Duodenal mucosa (tissue), 2 donors: Measurements from ENCODE around the gene MKX.
A peak's percentile ranks its signal among the peaks of the same experiment; 100 is the strongest.

Experiments
- H3K27ac ChIP-seq: one replicate; pipeline ENCODE4 v1.7.0; 2013; ENCODE audit warnings: low read depth, low read length
- H3K27me3 ChIP-seq, 2 donors: one replicate each; pipeline ENCODE4 v1.7.0; 2013; ENCODE audit warnings: low read length in 2 of 2, control low read depth in 1 of 2; ENCODE audit not compliant: insufficient read depth in 2 of 2, control insufficient read depth in 1 of 2
- H3K36me3 ChIP-seq, 2 donors: one replicate each; pipeline ENCODE4 v1.7.0; 2013; ENCODE audit warnings: low read length in 2 of 2, control low read depth in 1 of 2; ENCODE audit not compliant: insufficient read depth in 2 of 2, control insufficient read depth in 1 of 2
- H3K4me1 ChIP-seq, 2 donors: one replicate each; pipeline ENCODE4 v1.7.0; 2013; ENCODE audit warnings: low read length in 2 of 2, control low read depth in 1 of 2; ENCODE audit not compliant: insufficient read depth in 2 of 2, control insufficient read depth in 1 of 2
- H3K4me3 ChIP-seq, 2 donors: one replicate each; pipeline ENCODE4 v1.7.0; 2013; ENCODE audit warnings: low read length in 2 of 2, low read depth in 1 of 2
- H3K9ac ChIP-seq, 2 donors: one replicate each; pipeline ENCODE4 v1.7.0; 2013; ENCODE audit warnings: low read length in 2 of 2, low read depth in 1 of 2
- H3K9me3 ChIP-seq, 2 donors: one replicate each; pipeline ENCODE4 v1.7.0; 2013; ENCODE audit warnings: low read length in 2 of 2, control low read depth in 1 of 2; ENCODE audit not compliant: control insufficient read depth in 1 of 2

The MKX gene

GRCh38 chr10:27745732-27746396 lies at the start of gene MKX:
Gene MKX, minus strand, starts transcription at chr10:27745819. Its CDS starts 2,404 bp downstream, at chr10:27743415.
- peaks cover 66 to 77% of the 10 kb centered on the region in 2 donors for H3K27me3 ChIP-seq
- H3K36me3 ChIP-seq: no peaks in the 10 kb centered on the region
- no peaks in the 10 kb centered on the region for H3K9me3 ChIP-seq
- H3K4me3 ChIP-seq: peak within 1 kb of the TSS; percentile 43 to 73
- no peak within 1 kb of the TSS for H3K9ac ChIP-seq
- no peak within 1 kb of the TSS for H3K27ac ChIP-seq
- H3K4me1 ChIP-seq: peaks cover 28 to 36% of the 10 kb centered on the region in 2 donors

- H3K4me1 ChIP-seq: no peaks in the 10 kb centered on the region
- no peak overlapping the region for H3K27ac ChIP-seq
- no peaks in the 10 kb centered on the region for H3K9me3 ChIP-seq
- H3K4me3 ChIP-seq: no peak overlapping the region
- H3K27me3 ChIP-seq: no peaks in the 10 kb centered on the region
- H3K9ac ChIP-seq: no peak overlapping the region
- H3K36me3 ChIP-seq: no peaks in the 10 kb centered on the region
These were observed 48.5 kb upstream of the MKX start for GRCh38 chr10:27794157-27794556.

GRCh38 chr10:27792216-27792615 lies 46.6 kb upstream of the MKX start:
- no peak overlapping the region for H3K4me3 ChIP-seq
- H3K36me3 ChIP-seq: no peaks in the 10 kb centered on the region
- no peak overlapping the region for H3K27ac ChIP-seq
- H3K4me1 ChIP-seq: no peaks in the 10 kb centered on the region
- no peaks in the 10 kb centered on the region for H3K27me3 ChIP-seq
- H3K9me3 ChIP-seq: no peaks in the 10 kb centered on the region
- H3K9ac ChIP-seq: no peak overlapping the region

GRCh38 chr10:27784272-27784671 lies 38.7 kb upstream of the MKX start:
- Histone ChIP-seq H3K36me3 (no peaks in the 10 kb centered on the region), H3K27ac (no peak overlapping the region), H3K9me3 (no peaks in the 10 kb centered on the region), H3K4me1 (no peaks in the 10 kb centered on the region), H3K4me3 (no peak overlapping the region), H3K9ac (no peak overlapping the region), H3K27me3 (no peaks in the 10 kb centered on the region)

- Histone ChIP-seq H3K4me1 (no peaks in the 10 kb centered on the region), H3K27ac (no peak overlapping the region), H3K4me3 (no peak overlapping the region), H3K9me3 (no peaks in the 10 kb centered on the region), H3K9ac (no peak overlapping the region), H3K36me3 (no peaks in the 10 kb centered on the region), H3K27me3 (no peaks in the 10 kb centered on the region)
These were observed 38.0 kb upstream of the MKX start for GRCh38 chr10:27783660-27784059.

GRCh38 chr10:27779462-27780015 lies 33.9 kb upstream of the MKX start:
- no peak overlapping the region for H3K4me3 ChIP-seq
- H3K36me3 ChIP-seq: no peaks in the 10 kb centered on the region
- no peaks in the 10 kb centered on the region for H3K9me3 ChIP-seq
- H3K9ac ChIP-seq: no peak overlapping the region
- no peaks in the 10 kb centered on the region for H3K4me1 ChIP-seq
- no peaks in the 10 kb centered on the region for H3K27me3 ChIP-seq
- no peak overlapping the region for H3K27ac ChIP-seq

- no peaks in the 10 kb centered on the region for H3K27me3 ChIP-seq
- H3K9me3 ChIP-seq: no peaks in the 10 kb centered on the region
- H3K27ac ChIP-seq: no peak overlapping the region
- no peaks in the 10 kb centered on the region for H3K4me1 ChIP-seq
- H3K4me3 ChIP-seq: no peak overlapping the region
- no peaks in the 10 kb centered on the region for H3K36me3 ChIP-seq
- no peak overlapping the region for H3K9ac ChIP-seq
These were observed 29.2 kb upstream of the MKX start for GRCh38 chr10:27774831-27775230.

- no peak overlapping the region for H3K27ac ChIP-seq
- no peak overlapping the region for H3K4me3 ChIP-seq
- H3K36me3 ChIP-seq: no peaks in the 10 kb centered on the region
These were observed 25.6 kb upstream of the MKX start for GRCh38 chr10:27771231-27771630.

GRCh38 chr10:27770181-27770580 lies 24.6 kb upstream of the MKX start:
- Histone ChIP-seq H3K9me3 (no peaks in the 10 kb centered on the region), H3K36me3 (no peaks in the 10 kb centered on the region), H3K4me1 (no peaks in the 10 kb centered on the region), H3K9ac (no peak overlapping the region), H3K4me3 (no peak overlapping the region), H3K27me3 (no peaks in the 10 kb centered on the region), H3K27ac (no peak overlapping the region)

More at GRCh38 chr10:27771231-27771630, 25.6 kb upstream of the MKX start:
- no peak overlapping the region for H3K9ac ChIP-seq
- H3K27me3 ChIP-seq: no peaks in the 10 kb centered on the region
- H3K9me3 ChIP-seq: no peaks in the 10 kb centered on the region
- H3K4me1 ChIP-seq: no peaks in the 10 kb centered on the region

- Histone ChIP-seq H3K4me3 (no peak overlapping the region), H3K4me1 (no peaks in the 10 kb centered on the region), H3K27me3 (no peaks in the 10 kb centered on the region), H3K27ac (no peak overlapping the region), H3K9me3 (no peaks in the 10 kb centered on the region), H3K9ac (no peak overlapping the region), H3K36me3 (no peaks in the 10 kb centered on the region)
These were observed 15.2 kb upstream of the MKX start for GRCh38 chr10:27760867-27761266.
